HG02610 (cell line): ENCODE results near the gene NRP1.

Source experiments
- ATAC-seq: cut with Tn5 transposase; IDR thresholded peaks from one replicate; pipeline ENCODE4 v1.9.1; 2021; ENCODE audit warnings: mild to moderate bottlenecking, moderate library complexity; ENCODE audit not compliant: unreplicated experiment

The NRP1 gene

DNA sequence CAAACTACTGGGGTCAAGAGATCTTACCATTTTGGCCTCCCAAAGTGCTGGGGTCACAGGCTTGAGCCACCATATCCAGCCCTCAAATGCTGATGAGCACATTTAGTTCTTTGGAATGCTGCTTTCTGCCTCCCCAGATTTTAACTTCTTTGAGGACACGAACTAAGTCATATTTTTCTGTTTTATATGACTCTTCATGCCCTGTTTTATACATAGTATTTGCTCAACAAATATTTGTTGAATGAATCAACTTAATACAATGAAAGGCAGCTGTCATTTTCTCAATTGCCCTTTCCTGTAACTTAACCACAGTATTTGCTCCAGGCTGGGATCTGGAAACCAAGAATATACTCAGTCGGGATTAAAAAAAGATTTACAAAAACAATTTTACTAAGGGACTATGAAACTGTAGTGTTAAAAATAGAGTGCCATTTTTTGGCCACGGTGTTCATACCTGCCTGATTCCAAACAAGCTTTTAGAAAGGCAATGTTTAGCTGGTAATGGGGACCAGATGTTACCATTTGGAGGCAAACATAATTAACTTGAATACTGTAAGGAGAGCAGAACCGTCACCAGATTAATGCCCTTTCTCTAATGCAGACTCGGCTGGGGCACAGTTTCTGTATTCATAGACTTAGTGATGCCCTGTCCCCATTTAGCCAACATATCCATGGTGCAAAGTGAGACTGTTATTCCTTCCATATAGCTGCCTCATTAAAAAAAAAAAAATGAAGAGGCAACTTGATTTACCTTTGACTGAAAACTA, 117.6 kb downstream of the NRP1 start:
- no peak for ATAC-seq

GRCh38 chr10:33215635-33216034, 118.8 kb downstream of the NRP1 start:
- ATAC-seq: no peak

GRCh38 chr10:33215154-33215553, 119.3 kb downstream of the NRP1 start:
- no peak for ATAC-seq

- no peak for ATAC-seq
Observed at GRCh38 chr10:33214174-33214573, 120.3 kb downstream of the NRP1 start.

GRCh38 chr10:33212061-33212748, 122.3 kb downstream of the NRP1 start:
- ATAC-seq: no peak

- no peak for ATAC-seq
Observed at GRCh38 chr10:33211106-33211878, 123.2 kb downstream of the NRP1 start.

- ATAC-seq: no peak
Observed at GRCh38 chr10:33209802-33210201, 124.7 kb downstream of the NRP1 start.

GRCh38 chr10:33208166-33208565, 126.3 kb downstream of the NRP1 start:
- no peak for ATAC-seq

DNA sequence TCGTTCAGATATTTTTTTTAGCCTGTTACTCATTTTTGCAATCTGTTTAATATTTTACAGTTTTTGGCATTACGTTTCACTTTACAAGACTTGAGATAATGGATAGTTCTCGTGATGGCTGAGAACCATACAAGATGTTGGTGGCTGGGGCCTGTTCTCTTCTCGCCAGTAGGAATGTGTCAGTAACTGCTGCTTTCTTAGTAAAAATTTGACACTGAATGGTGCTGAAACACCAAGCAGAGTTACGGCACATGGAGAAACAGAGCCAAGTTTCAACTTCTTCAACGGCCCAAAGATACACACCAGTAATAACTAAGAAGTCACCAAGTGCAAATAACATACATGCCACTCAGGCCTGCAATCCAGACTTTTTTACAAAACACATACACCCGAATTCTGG, 130.4 kb downstream of the NRP1 start:
- no peak for ATAC-seq

GRCh38 chr10:33201971-33202370, 132.5 kb downstream of the NRP1 start:
- no peak for ATAC-seq

GRCh38 chr10:33201056-33201780, 133.2 kb downstream of the NRP1 start:
- no peak for ATAC-seq

GRCh38 chr10:33199731-33200232, 134.7 kb downstream of the NRP1 start:
- no peak for ATAC-seq

- ATAC-seq: no peak
Observed at GRCh38 chr10:33198610-33199009, 135.9 kb downstream of the NRP1 start.

DNA sequence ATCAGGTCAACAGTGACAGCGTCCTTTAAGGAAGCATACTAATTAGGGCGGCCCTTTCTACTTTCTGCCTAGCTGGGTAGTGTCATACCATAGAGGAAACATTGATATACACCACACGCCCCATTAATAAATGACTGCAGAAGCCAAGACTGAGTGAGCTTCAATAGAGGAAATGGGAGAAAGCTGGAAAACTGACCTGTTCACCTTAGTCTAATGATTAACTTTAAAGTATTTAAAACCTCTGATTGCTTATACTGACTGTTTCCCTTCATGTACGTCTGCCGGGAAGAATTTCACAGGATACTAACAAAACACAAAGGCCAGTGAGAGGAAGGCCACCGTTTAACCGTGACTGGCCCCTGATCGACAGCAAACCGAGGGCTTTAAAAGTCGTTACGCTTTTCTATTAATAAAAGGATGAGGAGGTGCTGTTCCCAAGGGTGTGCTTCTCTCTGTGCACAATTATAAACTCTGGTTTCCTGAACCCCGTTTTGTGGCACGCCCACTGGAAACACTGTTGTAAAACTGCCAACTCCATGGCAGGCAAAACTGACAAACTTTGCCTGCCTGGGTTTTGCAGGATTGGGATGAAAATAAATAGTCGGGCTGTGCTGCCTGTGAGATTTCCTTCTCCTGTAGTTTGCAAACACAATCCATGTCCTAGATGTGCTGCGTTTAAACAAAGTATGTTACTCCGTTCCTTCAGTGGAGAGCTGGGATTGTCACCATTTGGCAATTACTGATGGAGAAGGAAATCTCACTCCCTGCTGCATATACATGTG, 137.6 kb downstream of the NRP1 start:
- no peak for ATAC-seq

GRCh38 chr10:33196377-33196706, 138.1 kb downstream of the NRP1 start:
- ATAC-seq: no peak

GRCh38 chr10:33195608-33196376, 138.7 kb downstream of the NRP1 start:
- ATAC-seq: no peak

GRCh38 chr10:33193701-33194521, 140.6 kb downstream of the NRP1 start:
- no peak for ATAC-seq

DNA sequence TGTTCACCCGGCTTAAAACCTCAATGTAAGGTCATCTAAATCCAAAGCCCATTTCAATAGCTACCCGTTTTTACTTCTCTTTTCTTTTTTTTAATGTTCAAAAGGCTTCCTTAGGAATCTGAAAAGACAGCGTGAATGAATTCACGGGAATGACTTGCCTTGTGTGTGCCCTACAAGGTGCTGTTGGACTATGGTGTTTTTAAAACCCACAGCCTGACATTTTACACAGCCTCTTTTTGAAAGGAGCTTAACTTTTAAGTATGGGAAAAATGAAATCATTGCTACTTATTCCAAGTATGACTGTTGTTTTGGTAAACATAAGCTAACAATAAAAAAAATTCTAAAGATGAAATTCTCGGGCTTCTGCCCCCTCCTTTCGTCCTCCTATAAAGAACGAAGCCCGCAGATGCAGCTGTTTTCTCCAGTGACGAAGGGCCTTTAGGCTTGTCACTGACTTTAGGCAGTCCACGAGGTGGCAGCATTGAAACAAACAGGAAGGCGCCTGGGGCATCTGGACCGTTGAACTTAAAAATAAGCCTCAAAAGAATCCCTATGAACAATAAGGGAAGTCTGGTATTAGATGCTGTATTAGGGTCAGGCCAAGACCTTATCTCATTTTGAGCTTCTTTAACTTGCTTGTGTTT, 141.3 kb downstream of the NRP1 start:
- peak; percentile 82 for ATAC-seq
